CD4-positive, CD25-positive, alpha-beta regulatory T cell (primary cell): ENCODE measurements around the gene EPDR1. TPM values are rescaled to one million over a fixed set of nuclear protein-coding genes. Genes with fewer than 3 reads are reported as not detected.

ENCODE experiments used
- ATAC-seq, 2 donors: fragments of 150-1000 bp; cut with Tn5 transposase; one replicate each; pipeline ENCODE4 v1.10.0; 2021; ENCODE audit warnings: low read depth in 2 of 2, moderate number of reproducible peaks in 2 of 2, moderate library complexity in 1 of 2
- DNase-seq, 3 donors: peaks; one replicate each; pipeline versions ENCODE4 v3.0.0 to v3.0.0-alpha.2; 2012 to 2022; ENCODE audit warnings: mixed read lengths in 1 of 3
- H3K27ac ChIP-seq: one replicate; pipeline ENCODE4 v1.7.0; 2013; ENCODE audit warnings: mild to moderate bottlenecking, low read length; ENCODE audit not compliant: insufficient read depth, poor library complexity, severe bottlenecking
- H3K27me3 ChIP-seq: one replicate; pipeline ENCODE4 v1.7.0; 2013; ENCODE audit warnings: low read length; ENCODE audit not compliant: control insufficient read depth, insufficient read depth
- H3K36me3 ChIP-seq: one replicate; pipeline ENCODE4 v1.7.0; 2013; ENCODE audit warnings: mild to moderate bottlenecking, low read length, moderate library complexity; ENCODE audit not compliant: control insufficient read depth, insufficient read depth
- H3K4me1 ChIP-seq: 2 replicates; pipeline ENCODE4 v1.7.0; 2013; ENCODE audit warnings: mild to moderate bottlenecking, low read length; ENCODE audit not compliant: insufficient read depth, control insufficient read depth, poor library complexity, severe bottlenecking
- H3K4me3 ChIP-seq: one replicate; pipeline ENCODE4 v1.7.0; 2013; ENCODE audit warnings: low read depth, mild to moderate bottlenecking, low read length, moderate library complexity
- H3K9me3 ChIP-seq, 2 experiments: 1 replicate in 1 of 2; 2 replicates in 1 of 2; pipeline ENCODE4 v1.7.0; 2013; ENCODE audit warnings: low read length in 2 of 2, mild to moderate bottlenecking in 1 of 2, moderate library complexity in 1 of 2; ENCODE audit not compliant: control insufficient read depth in 2 of 2
- H3K27ac Mint-ChIP-seq, 3 donors: one replicate each; pipeline ENCODE4 v1.8.0; 2020 to 2022; ENCODE audit warnings: mild to moderate bottlenecking in 3 of 3, mixed read lengths in 3 of 3, moderate library complexity in 2 of 3
- H3K27me3 Mint-ChIP-seq: one replicate; pipeline ENCODE4 v1.8.0; 2022; ENCODE audit warnings: mild to moderate bottlenecking, mixed read lengths
- H3K36me3 Mint-ChIP-seq: one replicate; pipeline ENCODE4 v1.8.0; 2020; ENCODE audit warnings: mixed read lengths
- H3K4me1 Mint-ChIP-seq, 4 donors: one replicate each; pipeline ENCODE4 v1.8.0; 2020 to 2022; ENCODE audit warnings: mixed read lengths in 4 of 4, mild to moderate bottlenecking in 1 of 4
- H3K4me3 Mint-ChIP-seq, 4 donors: one replicate each; pipeline ENCODE4 v1.8.0; 2020 to 2022; ENCODE audit warnings: mild to moderate bottlenecking in 4 of 4, mixed read lengths in 4 of 4, moderate library complexity in 3 of 4
- H3K9me3 Mint-ChIP-seq, 7 donors: one replicate each; pipeline ENCODE4 v1.8.0; 2020 to 2022; ENCODE audit warnings: mixed read lengths in 7 of 7, mild to moderate bottlenecking in 3 of 7, moderate library complexity in 2 of 7
- polyA plus RNA-seq, 4 donors: library from polyadenylated mRNA; unstranded; fragments of 300-500 nt; fragmentation: Illumina TruSeq; gene quantifications; one replicate each; pipeline ENCODE4 v1.2.3, GENCODE V29; 2021
- total RNA-seq: library from RNA; stranded (reverse); gene quantifications from one replicate; pipeline ENCODE4 v1.2.3, GENCODE V29; 2022

The EPDR1 gene
- total and polyA plus RNA-seq, 5 donors from 2014 or later, result 0.10 TPM; not detected in 4

DNA sequence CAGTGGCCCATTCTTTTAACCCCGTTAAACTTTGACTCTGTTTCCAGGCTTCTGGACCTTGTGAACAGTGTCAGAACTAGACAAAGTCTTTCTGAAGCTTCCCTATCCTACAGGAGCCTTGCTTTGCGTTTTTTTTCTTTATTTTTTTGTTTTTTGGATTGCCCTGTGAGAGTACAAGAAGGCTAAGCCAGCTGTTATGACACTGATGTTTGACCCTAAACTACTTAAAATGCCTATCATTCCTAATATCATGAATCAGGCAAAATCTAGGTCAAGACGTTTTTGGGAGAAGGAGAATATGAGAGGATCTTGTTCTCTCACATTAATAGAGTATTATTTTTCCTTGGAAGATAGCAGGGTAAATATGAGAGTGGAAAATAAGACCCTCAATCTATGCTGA is 79.8 kb downstream of the EPDR1 start:
- Histone ChIP-seq H3K9me3 (no peaks in the 10 kb centered on the region), H3K4me3 (no peak overlapping the region), H3K27ac (no peak overlapping the region), H3K27me3 (no peaks in the 10 kb centered on the region), H3K36me3 (no peaks in the 10 kb centered on the region), H3K4me1 (no peaks in the 10 kb centered on the region)
- Mint-ChIP-seq H3K36me3 (no peaks in the 10 kb centered on the region), H3K27me3 (no peaks in the 10 kb centered on the region), H3K9me3 (peaks cover 0 to 6% (median 2%) of the 10 kb centered on the region in 7 donors), H3K4me1 (no peaks in the 10 kb centered on the region), H3K4me3 (no peak overlapping the region), H3K27ac (no peak overlapping the region)
- no peak for DNase-seq
- no peak for ATAC-seq

Other genes with a start within 250 kb of the EPDR1 start
- gene GPR141, start 236.9 kb upstream of the EPDR1 start, total RNA-seq, result not detected
- gene GPR141, start 236.9 kb upstream of the EPDR1 start, polyA plus RNA-seq, result not detected
- gene NME8, start 72.0 kb upstream of the EPDR1 start, total RNA-seq, result not detected
- gene NME8, start 72.0 kb upstream of the EPDR1 start, polyA plus RNA-seq, result not detected
- not detected for gene SFRP4, start 3.8 kb upstream of the EPDR1 start, total RNA-seq
- gene SFRP4, start 3.8 kb upstream of the EPDR1 start, polyA plus RNA-seq, result not detected